GM12892 (cell line): ENCODE measurements around the gene VGF.
"Not testable (repeated sequence)": the region's sequence is repeated elsewhere in the genome, so short reads cannot be mapped to it uniquely, and the experiment has no call there.

ENCODE experiments used
- DNase-seq: peaks from one replicate; pipeline ENCODE4 v3.0.0; 2011; ENCODE audit not compliant: insufficient read length
- FAIRE-seq: peaks from 2 replicates; lab custom pipeline; 2011; peaks lifted over from hg19 to GRCh38; lab: Jason Lieb, UNC
- POLR2A ChIP-seq: IDR thresholded peaks from 2 replicates; pipeline ENCODE4 v1.6.1; 2011; ENCODE audit warnings: low read depth, low read length, control low read depth
- POLR2AphosphoS5 ChIP-seq: IDR thresholded peaks from 2 replicates; pipeline ENCODE4 v1.6.1; 2011; ENCODE audit warnings: low read depth, low read length, control low read depth
- TAF1 ChIP-seq: IDR thresholded peaks from 2 replicates; pipeline ENCODE4 v1.6.1; 2011; ENCODE audit warnings: low read depth, mild to moderate bottlenecking, control low read depth, low read length, borderline replicate concordance

The VGF gene

GRCh38 chr7:101128040-101128834 is 37.1 kb downstream of the VGF start:
- no peak for DNase-seq
- TF ChIP-seq POLR2AphosphoS5: no peak
- no peak for TF ChIP-seq TAF1
- no peak for TF ChIP-seq POLR2A
- FAIRE-seq: no peak

GRCh38 chr7:101127460-101128039 is 37.8 kb downstream of the VGF start:
- no peak for DNase-seq
- FAIRE-seq: no peak
- no peak for TF ChIP-seq TAF1
- TF ChIP-seq POLR2AphosphoS5: no peak
- TF ChIP-seq POLR2A: no peak

GRCh38 chr7:101126651-101127459 is 38.5 kb downstream of the VGF start, which contains the start of gene SERPINE1:
TSS of gene SERPINE1 (plus strand) at chr7:101127104. CDS start at chr7:101128394, 1,290 bp downstream.
- peak; percentile 62 for DNase-seq
- TF ChIP-seq TAF1 (no peak), POLR2AphosphoS5 (no peak), POLR2A (peak; percentile 50; the same call in 1 of the 2 replicates)
- peak; percentile 40 for FAIRE-seq

GRCh38 chr7:101125989-101126650 is 39.2 kb downstream of the VGF start:
- no peak for DNase-seq
- TF ChIP-seq POLR2AphosphoS5: no peak
- no peak for FAIRE-seq

GRCh38 chr7:101124376-101125056 is 40.9 kb downstream of the VGF start:
- TF ChIP-seq POLR2AphosphoS5: no peak
- no peak for TF ChIP-seq POLR2A
- TF ChIP-seq TAF1: no peak
- no peak for FAIRE-seq
- DNase-seq: no peak

GRCh38 chr7:101123703-101124068 is 41.7 kb downstream of the VGF start:
- DNase-seq (no peak), FAIRE-seq (no peak)
- TF ChIP-seq TAF1: no peak
- TF ChIP-seq POLR2AphosphoS5: no peak
- no peak for TF ChIP-seq POLR2A

- no peak for FAIRE-seq
- DNase-seq: no peak
- TF ChIP-seq TAF1 (no peak), POLR2A (no peak), POLR2AphosphoS5 (no peak)
Observed at GRCh38 chr7:101122933-101123702, 42.3 kb downstream of the VGF start.

GRCh38 chr7:101121991-101122932 is 43.1 kb downstream of the VGF start:
- no peak for FAIRE-seq
- TF ChIP-seq POLR2A (peak; percentile 36; the same call in 1 of the 2 replicates), TAF1 (no peak)
- peak; percentile 46 for DNase-seq

- not testable (repeated sequence) for FAIRE-seq, DNase-seq
Observed at GRCh38 chr7:101121631-101121990, 43.8 kb downstream of the VGF start.
